ENCODE results near the gene CDH15. TPM values are rescaled to one million over a fixed set of nuclear protein-coding genes. Genes with fewer than 3 reads are reported as not detected.

Gene CDH15
- total and polyA plus RNA-seq, 2 of the 13 experiments (the other 11 are each of a cell fraction or from before 2014, with no cell fraction given), result 0.74 to 2.2 TPM

- no peak for TF ChIP-seq MAF1 (CRISPR knock-in tag; IDR thresholded peaks at IDR 0.05; ENCODE audit: borderline replicate concordance)
- TF ChIP-seq WIZ (CRISPR knock-in tag; IDR thresholded peaks at IDR 0.05), result no peak
- TF ChIP-seq ZNF280B (CRISPR knock-in tag; IDR thresholded peaks at IDR 0.05; ENCODE audit: borderline replicate concordance), result no peak
- TF ChIP-seq SETDB1 (CRISPR knock-in tag; IDR thresholded peaks at IDR 0.05; ENCODE audit: borderline replicate concordance), result no peak
- TF ChIP-seq HNRNPLL (IDR thresholded peaks at IDR 0.05; ENCODE audit: low read depth, low read length, poor library complexity, severe bottlenecking), result peak; percentile 6
- TF ChIP-seq HNRNPH1 (optimal IDR thresholded peaks at IDR 0.05; ENCODE audit: low read depth, low read length), result no peak
- TF ChIP-seq TGIF2 (CRISPR knock-in tag; IDR thresholded peaks at IDR 0.05), result peak; percentile 36; the same call in 1 of the 2 replicates
- TF ChIP-seq HNF4A (CRISPR knock-in tag; IDR thresholded peaks at IDR 0.05), result no peak
- no peak for TF ChIP-seq ZNF512 (CRISPR knock-in tag; IDR thresholded peaks at IDR 0.05)
- no peak for TF ChIP-seq GRHL1 (CRISPR knock-in tag; conservative IDR thresholded peaks at IDR 0.05)
- no peak for TF ChIP-seq HMG20A (CRISPR knock-in tag; IDR thresholded peaks at IDR 0.05; ENCODE audit: borderline replicate concordance)
- no peak for TF ChIP-seq ASH2L (IDR thresholded peaks at IDR 0.05; ENCODE audit: insufficient read length, low read depth, low read length)
- TF ChIP-seq GTF3A (CRISPR knock-in tag; conservative IDR thresholded peaks at IDR 0.05), result no peak
- no peak for TF ChIP-seq REXO4 (CRISPR knock-in tag; IDR thresholded peaks at IDR 0.05; ENCODE audit: borderline replicate concordance)
- TF ChIP-seq AKNA (CRISPR knock-in tag; IDR thresholded peaks at IDR 0.05; ENCODE audit: borderline replicate concordance), result no peak
- no peak for TF ChIP-seq ZNF772 (CRISPR knock-in tag; IDR thresholded peaks at IDR 0.05)
- no peak for TF ChIP-seq GFI1 (CRISPR knock-in tag; IDR thresholded peaks at IDR 0.05; ENCODE audit: borderline replicate concordance)
- no peak for TF ChIP-seq SKI (IDR thresholded peaks at IDR 0.05; ENCODE audit: partially characterized antibody)
Measured at GRCh38 chr16:89198417-89199240, 27.1 kb downstream of the CDH15 start (continued).
